ENCODE results near the gene EIF6.
A peak's percentile ranks its signal among the peaks of the same experiment; 100 is the strongest.

Gene EIF6

GRCh38 chr20:35312318-35312717 is 27.7 kb upstream of the EIF6 start:
- no peak for DNase-seq (ENCODE audit: low read depth)

- DNase-seq (ENCODE audit: low read depth), result no peak
These were observed 27.2 kb upstream of the EIF6 start for GRCh38 chr20:35311822-35312221.

GRCh38 chr20:35311409-35311808 is 26.8 kb upstream of the EIF6 start:
- no peak for DNase-seq (ENCODE audit: low read depth)

DNA sequence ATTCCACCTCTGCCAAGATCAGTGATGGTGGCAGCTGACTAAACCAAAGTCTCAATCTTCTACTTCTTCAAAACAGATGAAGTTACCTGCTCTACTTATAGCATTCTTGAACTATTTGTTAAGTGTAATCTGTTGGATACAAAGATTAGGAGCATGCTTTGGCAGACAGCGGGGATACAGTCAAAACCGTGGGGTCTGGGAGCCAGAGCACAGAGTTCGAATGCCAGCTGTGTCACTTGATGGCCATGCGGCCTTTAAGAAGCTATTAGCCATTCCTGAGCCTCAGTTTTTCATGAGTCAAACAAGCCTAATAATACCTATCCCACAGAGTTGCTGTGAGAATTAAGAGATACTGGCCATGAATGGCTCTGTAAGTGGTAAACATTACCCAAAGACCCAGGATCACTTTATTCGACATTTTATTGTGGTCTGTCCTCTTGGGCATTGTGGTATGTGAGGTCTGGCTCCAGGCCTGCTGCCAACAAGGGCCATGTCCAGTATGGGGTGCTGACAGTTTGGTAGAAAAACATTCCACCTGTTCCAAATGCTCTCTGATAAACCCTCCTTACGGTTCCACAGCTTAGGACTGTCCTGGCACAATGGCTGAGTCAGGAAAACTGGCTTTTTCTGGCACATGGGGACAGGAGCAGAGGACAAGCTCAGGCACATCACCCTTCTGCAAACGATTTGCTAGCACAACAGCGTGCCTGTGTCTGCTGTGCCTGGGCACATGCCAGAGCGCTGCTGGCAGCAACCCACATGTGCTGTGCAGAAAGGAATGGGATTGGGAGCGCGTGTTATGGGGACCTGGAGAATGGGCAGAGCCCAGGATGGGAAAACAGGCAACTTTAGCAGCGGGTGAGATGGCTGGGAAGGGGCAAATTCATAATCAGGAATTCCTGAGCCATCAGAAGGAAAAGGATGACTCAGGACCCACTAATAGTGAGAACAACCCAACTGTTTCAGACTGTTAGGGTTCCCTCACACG is 23.4 kb upstream of the EIF6 start:
- no peak for DNase-seq (ENCODE audit: low read depth)

- DNase-seq (ENCODE audit: low read depth), result no peak
These were observed 22.5 kb upstream of the EIF6 start for GRCh38 chr20:35306931-35307517.

GRCh38 chr20:35305682-35306556 is 21.3 kb upstream of the EIF6 start:
- DNase-seq (ENCODE audit: low read depth), result peak; percentile 16

- DNase-seq (ENCODE audit: low read depth), result no peak
These were observed 20.4 kb upstream of the EIF6 start for GRCh38 chr20:35304956-35305355.

- DNase-seq (ENCODE audit: low read depth), result peak; percentile 71
These were observed 19.3 kb upstream of the EIF6 start for GRCh38 chr20:35303735-35304491.

DNA sequence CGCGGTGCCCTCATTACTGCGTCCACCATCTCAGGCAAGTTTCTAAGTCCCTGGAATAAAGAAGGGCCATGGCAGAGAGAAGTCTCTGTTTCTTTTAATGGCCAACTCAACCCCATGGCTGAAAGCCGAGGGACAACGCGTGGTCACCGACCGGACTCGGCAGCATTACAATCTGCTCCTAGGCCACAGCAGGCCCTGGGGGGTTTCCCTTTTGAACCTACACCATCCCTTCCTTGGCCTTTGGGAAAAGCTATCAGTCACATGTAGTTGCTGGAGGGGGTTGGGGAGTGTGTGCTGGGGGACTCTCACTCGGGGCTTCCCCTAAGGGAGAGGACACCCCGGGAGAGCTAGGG is 18.8 kb upstream of the EIF6 start:
- DNase-seq (ENCODE audit: low read depth), result no peak

- no peak for DNase-seq (ENCODE audit: low read depth)
These were observed 18.1 kb upstream of the EIF6 start for GRCh38 chr20:35302421-35303335.

- no peak for DNase-seq (ENCODE audit: low read depth)
These were observed 16.9 kb upstream of the EIF6 start for GRCh38 chr20:35301426-35301825.

- DNase-seq (ENCODE audit: low read depth), result no peak
These were observed 16.1 kb upstream of the EIF6 start for GRCh38 chr20:35300469-35301262.

- DNase-seq (ENCODE audit: low read depth), result no peak
These were observed 15.2 kb upstream of the EIF6 start for GRCh38 chr20:35299780-35300179.

GRCh38 chr20:35298264-35298663 is 13.7 kb upstream of the EIF6 start:
- DNase-seq (ENCODE audit: low read depth), result no peak

DNA sequence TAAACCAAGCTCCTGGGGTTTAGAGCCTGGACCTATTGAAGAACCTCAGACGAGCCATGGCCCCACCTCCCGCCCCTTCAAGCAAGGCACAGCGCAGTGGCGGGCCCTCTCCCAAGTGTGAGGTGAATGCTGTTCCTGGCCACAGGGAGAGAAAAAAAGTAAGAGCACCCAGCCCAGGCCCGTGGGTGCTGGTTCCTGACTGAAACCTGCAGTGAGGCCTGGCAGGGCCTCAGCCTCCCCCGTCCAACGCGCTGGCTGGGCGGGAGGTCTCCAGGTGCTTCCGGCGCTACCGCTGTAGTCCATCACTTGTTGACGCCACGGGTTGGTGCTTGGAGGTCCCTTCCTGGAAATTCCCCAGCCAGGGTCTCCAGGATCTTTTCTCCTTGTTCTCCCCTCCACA is 13.2 kb upstream of the EIF6 start:
- no peak for DNase-seq (ENCODE audit: low read depth)

GRCh38 chr20:35297155-35297554 is 12.6 kb upstream of the EIF6 start:
- DNase-seq (ENCODE audit: low read depth), result no peak

GRCh38 chr20:35296101-35296554 is 11.6 kb upstream of the EIF6 start:
- no peak for DNase-seq (ENCODE audit: low read depth)

DNA sequence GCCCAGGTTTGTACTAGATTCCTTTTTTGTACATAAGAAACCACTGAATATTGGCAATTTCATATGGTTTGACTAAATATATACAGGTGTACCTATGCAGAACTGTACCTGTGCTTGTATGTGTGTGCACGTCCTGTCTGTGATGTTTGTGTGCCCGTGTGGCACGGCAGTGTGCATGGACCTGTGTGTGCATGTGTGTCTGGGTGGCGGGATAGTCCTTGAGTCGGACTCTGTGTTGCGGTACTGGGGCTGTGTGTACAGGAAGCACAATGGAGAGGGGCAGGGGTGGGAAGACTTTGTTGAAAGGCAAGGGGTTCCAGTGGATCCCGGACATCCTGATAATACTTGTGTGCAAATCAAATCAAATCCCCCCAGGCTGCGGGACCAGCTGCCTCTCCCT is 11.1 kb upstream of the EIF6 start:
- no peak for DNase-seq (ENCODE audit: low read depth)

- no peak for DNase-seq (ENCODE audit: low read depth)
These were observed 10.5 kb upstream of the EIF6 start for GRCh38 chr20:35295058-35295457.

DNA sequence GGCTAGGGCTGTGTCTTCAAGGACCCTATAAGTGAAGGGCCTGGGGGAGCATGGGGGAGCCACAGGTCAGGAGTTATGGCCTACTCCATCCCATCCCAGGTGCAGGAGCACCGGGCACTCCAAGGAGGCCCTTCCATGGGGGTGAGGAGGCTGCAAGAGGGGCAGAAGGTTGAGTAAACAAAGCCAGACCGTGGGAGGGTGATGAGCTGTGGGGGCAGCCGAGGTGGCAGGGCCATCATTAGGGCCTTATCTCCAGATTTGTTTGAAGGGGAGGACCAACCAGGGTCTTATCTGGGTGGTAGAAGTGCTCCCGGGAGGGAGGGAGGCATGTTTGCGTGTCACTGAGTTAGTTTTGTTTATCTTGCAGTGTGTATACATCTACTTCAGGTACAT is 9.7 kb upstream of the EIF6 start:
- no peak for DNase-seq (ENCODE audit: low read depth)
